ENCODE data around the gene TXK. TPM values are rescaled to one million over a fixed set of nuclear protein-coding genes. Genes with fewer than 3 reads are reported as not detected.
A peak's percentile ranks its signal among the peaks of the same experiment; 100 is the strongest.

The TXK gene
- total and polyA plus RNA-seq, 2 of the 13 experiments (the other 11 are each of a cell fraction or from before 2014, with no cell fraction given): not detected

GRCh38 chr4:48129307-48130014, 4.6 kb downstream of the TXK start:
- Histone ChIP-seq H3K27ac (ENCODE audit: extremely low read length, insufficient read depth, low read length) (no peak overlapping the region), H2AFZ (ENCODE audit: low read length) (no peak overlapping the region), H3K9ac (ENCODE audit: insufficient read depth, low read depth, low read length) (no peak overlapping the region), H3K36me3 (replicated peaks in 1 of 2; ENCODE audit: control insufficient read depth in 1 of 2, insufficient read depth in 2 of 2, low read length in 2 of 2) (no peaks in the 10 kb centered on the region), H3K9me3 (ENCODE audit: low read length) (no peaks in the 10 kb centered on the region), H3K4me2 (ENCODE audit: low read depth, low read length) (no peak overlapping the region), H4K20me1 (ENCODE audit: insufficient read depth, low read length) (no peaks in the 10 kb centered on the region), H3K4me1 (ENCODE audit: insufficient read depth, low read length) (no peaks in the 10 kb centered on the region), H3K79me2 (ENCODE audit: insufficient read depth, low read length) (no peaks in the 10 kb centered on the region), H3K27me3 (ENCODE audit: control insufficient read depth in 1 of 2, insufficient read depth in 2 of 2, low read length in 2 of 2) (no peaks in the 10 kb centered on the region), H3K4me3 (replicated peaks in 1 of 3; ENCODE audit: insufficient read depth in 1 of 3, low read depth in 2 of 3, low read length in 3 of 3) (no peak overlapping the region)
- POLR2A ChIA-PET: no interaction called here
- in situ Hi-C loops (cut with HindIII; ENCODE audit: extremely low pct_ligation_motif_present, low pct_unique_long_range_greater_than_20kb) (loop anchor here (10.0 kb wide), 1 partner anchor 415 kb away; no protein-coding TSS in a partner anchor), intact Hi-C loops (cut with micrococcal nuclease; ENCODE audit: unreplicated experiment) (no loop called here)
- no peak for DNase-seq (ENCODE audit: low spot score)
- CTCF ChIA-PET (ENCODE audit: low intra/inter-chr PET ratio, low total read pairs): interaction anchor here (2.7 kb wide), 1 partner anchor 417 kb away, joined by 10 read pairs; no protein-coding TSS in a partner anchor
- TF ChIP-seq SIN3B (IDR thresholded peaks at IDR 0.05; ENCODE audit: low read length) (no peak), ZMAT5 (CRISPR knock-in tag; IDR thresholded peaks at IDR 0.05; ENCODE audit: borderline replicate concordance, low read depth) (no peak), PHF20 (CRISPR knock-in tag; IDR thresholded peaks at IDR 0.05) (no peak), ZNF143 (CRISPR knock-in tag; IDR thresholded peaks at IDR 0.05) (no peak), KDM2A (CRISPR knock-in tag; IDR thresholded peaks at IDR 0.05; ENCODE audit: borderline replicate concordance, low read depth) (no peak), ZNF891 (CRISPR knock-in tag; IDR thresholded peaks at IDR 0.05) (no peak), MAF1 (CRISPR knock-in tag; IDR thresholded peaks at IDR 0.05; ENCODE audit: borderline replicate concordance) (no peak)
- no TSS peak for BruUV-seq (replicated peaks)
- FAIRE-seq: no peak
- WGBS (ENCODE audit: low lambda C conversion rate): 32% methylated on average over 9 of the region's 9 CpGs
- ATAC-seq: peak; percentile 77

All from HepG2 (cell line).